ENCODE measurements around the gene FAM131A.

GRCh38 chr3:184349563-184350470 lies 12.4 kb downstream of the FAM131A start:
- TF ChIP-seq, protein P1, sequence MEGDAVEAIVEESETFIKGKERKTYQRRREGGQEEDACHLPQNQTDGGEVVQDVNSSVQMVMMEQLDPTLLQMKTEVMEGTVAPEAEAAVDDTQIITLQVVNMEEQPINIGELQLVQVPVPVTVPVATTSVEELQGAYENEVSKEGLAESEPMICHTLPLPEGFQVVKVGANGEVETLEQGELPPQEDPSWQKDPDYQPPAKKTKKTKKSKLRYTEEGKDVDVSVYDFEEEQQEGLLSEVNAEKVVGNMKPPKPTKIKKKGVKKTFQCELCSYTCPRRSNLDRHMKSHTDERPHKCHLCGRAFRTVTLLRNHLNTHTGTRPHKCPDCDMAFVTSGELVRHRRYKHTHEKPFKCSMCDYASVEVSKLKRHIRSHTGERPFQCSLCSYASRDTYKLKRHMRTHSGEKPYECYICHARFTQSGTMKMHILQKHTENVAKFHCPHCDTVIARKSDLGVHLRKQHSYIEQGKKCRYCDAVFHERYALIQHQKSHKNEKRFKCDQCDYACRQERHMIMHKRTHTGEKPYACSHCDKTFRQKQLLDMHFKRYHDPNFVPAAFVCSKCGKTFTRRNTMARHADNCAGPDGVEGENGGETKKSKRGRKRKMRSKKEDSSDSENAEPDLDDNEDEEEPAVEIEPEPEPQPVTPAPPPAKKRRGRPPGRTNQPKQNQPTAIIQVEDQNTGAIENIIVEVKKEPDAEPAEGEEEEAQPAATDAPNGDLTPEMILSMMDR (IDR thresholded peaks at IDR 0.05): no peak
- no peak for TF ChIP-seq POLR2A (IDR thresholded peaks at IDR 0.05)
